Astrocyte of the hippocampus (primary cell): ENCODE results near the gene HDHD2.

Source experiments
- DNase-seq: peaks from one replicate; pipeline ENCODE4 v3.0.0; 2011; ENCODE audit warnings: low read depth, low spot score

Gene HDHD2

DNA sequence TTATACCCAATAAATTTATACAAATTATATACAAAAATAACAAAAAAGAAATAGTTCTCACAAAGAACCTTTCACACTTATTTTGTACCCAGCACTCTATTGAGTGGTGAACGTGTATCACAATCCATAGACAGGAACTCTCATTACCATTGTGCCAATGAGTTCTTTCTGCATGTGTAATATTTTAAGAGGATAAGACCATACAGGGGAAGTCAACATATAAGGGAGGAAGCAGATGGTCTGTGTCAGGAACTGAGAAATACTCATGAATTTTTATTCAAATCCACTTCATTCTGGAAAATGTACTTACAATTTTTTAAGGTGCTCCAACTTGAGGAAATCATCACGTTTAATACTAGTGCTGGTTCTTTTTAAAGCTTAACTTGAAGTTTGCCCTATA is 87.8 kb downstream of the HDHD2 start:
- no peak for DNase-seq
